HG02759 (cell line): ENCODE data around the gene HNRNPUL1.
A peak's percentile ranks its signal among the peaks of the same experiment; 100 is the strongest.

ENCODE experiments used
- ATAC-seq: cut with Tn5 transposase; IDR thresholded peaks from one replicate; pipeline ENCODE4 v1.9.1; 2021; ENCODE audit warnings: mild to moderate bottlenecking, moderate library complexity; ENCODE audit not compliant: unreplicated experiment

Gene HNRNPUL1

DNA sequence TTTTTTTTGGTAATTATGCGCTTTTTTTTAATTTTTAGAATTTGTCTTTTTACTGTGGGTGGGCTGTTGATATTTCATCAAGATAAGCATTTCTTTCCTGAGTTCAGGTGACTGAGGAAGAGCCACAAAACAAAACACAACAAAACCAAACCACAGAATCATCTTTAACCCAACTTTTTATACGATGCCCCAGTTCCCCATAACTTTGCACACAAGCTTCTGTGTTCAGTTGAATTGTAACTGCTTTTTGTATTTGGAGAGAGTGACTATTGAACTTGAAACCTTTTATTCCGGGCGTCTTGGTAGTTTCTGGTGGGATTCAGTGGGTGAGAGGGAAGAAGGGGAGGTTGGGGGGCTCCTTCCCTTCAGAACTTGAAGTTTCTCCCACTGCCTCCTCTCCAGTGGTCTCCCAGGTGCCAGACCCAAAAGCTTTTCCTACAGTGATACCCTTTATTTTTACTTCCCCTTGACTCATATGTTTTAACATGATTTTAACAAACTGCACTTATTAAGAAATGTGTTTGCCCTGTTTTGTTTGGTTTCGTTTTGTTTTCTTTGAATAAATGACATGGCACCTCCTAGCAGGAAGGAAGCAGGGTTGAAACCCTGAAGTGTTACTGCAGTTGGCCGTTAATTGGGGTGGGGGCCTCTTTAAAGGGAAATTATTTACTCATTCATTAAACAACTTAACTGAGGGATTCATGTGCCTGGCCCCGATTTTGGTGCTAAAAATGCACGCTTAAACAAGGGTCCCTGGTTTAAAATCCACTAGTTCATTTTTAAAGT lies 43.1 kb downstream of the HNRNPUL1 start:
- ATAC-seq, result no peak

DNA sequence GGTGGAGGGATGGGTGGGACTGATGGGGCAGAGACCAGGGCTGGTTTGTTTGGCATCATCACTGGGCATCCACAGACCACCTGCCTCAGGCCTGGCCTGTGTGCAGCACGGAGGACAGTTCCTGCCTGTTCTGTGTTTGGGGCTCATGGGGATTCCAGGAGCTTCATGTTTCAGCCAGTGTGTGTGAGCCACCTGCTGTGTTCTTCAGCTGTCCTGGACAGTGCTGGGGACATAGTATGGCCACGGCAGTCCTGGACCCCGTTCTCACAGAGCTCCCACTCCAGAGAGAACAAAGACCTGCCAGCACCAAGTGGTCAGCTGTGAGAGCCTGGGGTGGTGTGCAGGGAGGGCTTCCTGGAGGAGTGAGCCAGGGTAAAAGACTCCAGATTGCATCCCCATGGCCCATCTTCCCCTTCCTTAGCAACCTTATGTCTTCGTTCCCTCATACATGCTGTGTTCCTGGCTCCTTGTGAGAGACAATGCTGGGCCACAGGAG lies 43.8 kb downstream of the HNRNPUL1 start:
- ATAC-seq, result no peak

- ATAC-seq, result no peak
Observed at GRCh38 chr19:41308450-41309179, 44.4 kb downstream of the HNRNPUL1 start.

GRCh38 chr19:41309180-41310032 lies 45.2 kb downstream of the HNRNPUL1 start:
- ATAC-seq, result peak; percentile 3

GRCh38 chr19:41310033-41310831 lies 46.1 kb downstream of the HNRNPUL1 start, which contains the start of gene CCDC97:
CCDC97 (plus strand) TSS chr19:41310172; CDS start chr19:41310311, 139 bp downstream.
- peak; percentile 74 for ATAC-seq

- no peak for ATAC-seq
Observed at GRCh38 chr19:41311072-41311471, 46.9 kb downstream of the HNRNPUL1 start.

DNA sequence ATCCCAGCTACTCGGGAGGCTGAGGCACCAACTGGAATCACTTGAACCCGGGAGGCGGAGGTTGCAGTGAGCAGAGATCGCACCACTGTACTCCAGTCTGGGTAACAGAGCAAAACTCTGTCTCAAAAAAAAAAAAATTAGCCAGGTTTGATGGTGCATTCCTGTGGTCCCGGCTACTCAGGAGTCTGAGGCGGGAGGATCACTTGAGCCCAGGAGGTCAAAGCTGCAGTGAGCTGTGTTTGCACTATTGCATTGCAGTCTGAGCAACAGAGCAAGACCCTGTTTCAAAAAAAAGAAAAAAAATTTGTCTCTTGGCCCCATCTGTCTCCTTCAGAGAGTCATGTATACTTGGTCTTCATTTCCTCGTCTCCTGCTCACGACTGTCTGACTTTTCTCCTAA lies 47.4 kb downstream of the HNRNPUL1 start:
- ATAC-seq, result no peak

- no peak for ATAC-seq
Observed at GRCh38 chr19:41316306-41316920, 52.2 kb downstream of the HNRNPUL1 start.

- no peak for ATAC-seq
Observed at GRCh38 chr19:41318696-41319499, 54.7 kb downstream of the HNRNPUL1 start.

- ATAC-seq, result no peak
Observed at GRCh38 chr19:41319500-41320184, 55.5 kb downstream of the HNRNPUL1 start.

- no peak for ATAC-seq
Observed at GRCh38 chr19:41320185-41320518, 56.0 kb downstream of the HNRNPUL1 start.

GRCh38 chr19:41320568-41320967 lies 56.4 kb downstream of the HNRNPUL1 start:
- ATAC-seq, result no peak

GRCh38 chr19:41321204-41321599 lies 57.0 kb downstream of the HNRNPUL1 start:
- no peak for ATAC-seq

DNA sequence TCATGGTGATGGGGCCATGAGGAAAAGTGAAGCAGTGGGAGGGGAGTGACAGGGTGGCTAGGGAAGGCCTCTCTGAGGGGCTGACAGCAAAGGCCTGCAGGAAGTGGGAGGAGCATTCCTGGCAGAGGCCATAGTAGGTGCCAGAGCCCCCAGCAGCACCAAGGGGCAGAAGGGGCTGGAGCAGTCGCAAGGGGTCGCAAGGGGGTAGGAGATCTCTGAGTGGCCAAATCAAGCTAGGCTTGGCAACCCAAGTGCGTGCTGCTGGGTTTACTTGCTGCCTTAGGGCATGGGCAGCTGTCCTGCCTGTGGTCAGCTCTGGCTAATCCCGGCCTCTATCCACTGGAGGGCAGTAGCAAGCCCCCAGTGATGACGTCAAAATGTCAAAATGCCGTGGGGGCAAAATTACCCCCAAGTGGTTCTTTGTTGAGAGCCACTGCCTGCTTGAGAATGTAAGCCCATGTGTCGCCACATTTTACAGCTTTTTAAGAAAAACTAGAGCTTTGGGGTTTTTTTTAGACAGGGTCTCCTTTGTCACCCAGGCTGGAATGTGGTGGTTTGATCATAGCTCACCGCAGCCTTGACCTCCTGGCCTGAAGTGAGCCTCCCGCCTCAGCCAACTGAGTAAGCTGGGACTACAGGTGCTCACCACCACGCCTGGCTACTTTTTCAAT lies 57.6 kb downstream of the HNRNPUL1 start:
- no peak for ATAC-seq

DNA sequence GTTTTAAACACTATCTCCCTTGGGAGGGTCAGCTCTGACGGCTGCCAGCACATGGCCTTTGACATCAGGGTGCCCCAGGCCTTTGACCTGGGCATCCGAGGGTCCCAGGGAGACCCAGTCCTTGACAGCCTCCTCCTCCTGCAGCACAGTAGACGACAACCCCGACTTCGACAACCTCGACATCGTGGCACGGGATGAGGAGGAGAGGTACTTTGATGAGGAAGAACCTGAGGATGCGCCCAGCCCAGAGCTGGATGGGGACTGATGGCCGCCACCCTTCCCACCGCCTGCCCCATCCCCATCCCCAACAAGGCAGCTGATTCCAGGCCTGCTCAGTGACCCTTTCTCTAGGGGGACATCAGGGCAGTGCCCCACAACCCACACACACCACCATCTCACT lies 58.3 kb downstream of the HNRNPUL1 start:
- no peak for ATAC-seq

DNA sequence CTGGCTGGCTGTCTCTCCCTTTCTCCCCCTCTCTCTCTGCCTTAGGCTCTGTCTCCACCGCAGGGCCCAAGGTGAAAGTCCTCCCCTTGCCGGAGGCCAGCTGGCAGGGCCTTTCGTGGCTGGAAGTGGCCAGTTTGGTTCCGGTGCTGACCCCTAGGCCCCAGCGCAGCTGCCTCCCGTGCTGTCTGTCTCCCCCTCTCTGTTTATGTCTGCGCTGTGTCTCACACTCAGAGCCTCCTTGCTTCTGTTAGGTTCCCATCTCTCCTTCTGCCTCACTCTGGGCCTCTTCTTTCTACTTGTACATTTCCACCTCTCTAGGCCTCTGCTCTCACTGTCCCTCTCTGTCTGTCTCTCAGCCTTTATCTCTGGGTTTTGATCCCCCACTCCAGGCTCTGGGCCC lies 58.9 kb downstream of the HNRNPUL1 start:
- no peak for ATAC-seq

- ATAC-seq, result no peak
Observed at GRCh38 chr19:41323430-41324125, 59.4 kb downstream of the HNRNPUL1 start.
